ENCODE data around the gene SIK2. TPM values are rescaled to one million over a fixed set of nuclear protein-coding genes. Genes with fewer than 3 reads are reported as not detected.

The SIK2 gene
- total and polyA plus RNA-seq, 2 donors (not counting 3 experiments of a cell fraction or from before 2014, with no cell fraction given) = 14.6 to 17.1 TPM

DNA sequence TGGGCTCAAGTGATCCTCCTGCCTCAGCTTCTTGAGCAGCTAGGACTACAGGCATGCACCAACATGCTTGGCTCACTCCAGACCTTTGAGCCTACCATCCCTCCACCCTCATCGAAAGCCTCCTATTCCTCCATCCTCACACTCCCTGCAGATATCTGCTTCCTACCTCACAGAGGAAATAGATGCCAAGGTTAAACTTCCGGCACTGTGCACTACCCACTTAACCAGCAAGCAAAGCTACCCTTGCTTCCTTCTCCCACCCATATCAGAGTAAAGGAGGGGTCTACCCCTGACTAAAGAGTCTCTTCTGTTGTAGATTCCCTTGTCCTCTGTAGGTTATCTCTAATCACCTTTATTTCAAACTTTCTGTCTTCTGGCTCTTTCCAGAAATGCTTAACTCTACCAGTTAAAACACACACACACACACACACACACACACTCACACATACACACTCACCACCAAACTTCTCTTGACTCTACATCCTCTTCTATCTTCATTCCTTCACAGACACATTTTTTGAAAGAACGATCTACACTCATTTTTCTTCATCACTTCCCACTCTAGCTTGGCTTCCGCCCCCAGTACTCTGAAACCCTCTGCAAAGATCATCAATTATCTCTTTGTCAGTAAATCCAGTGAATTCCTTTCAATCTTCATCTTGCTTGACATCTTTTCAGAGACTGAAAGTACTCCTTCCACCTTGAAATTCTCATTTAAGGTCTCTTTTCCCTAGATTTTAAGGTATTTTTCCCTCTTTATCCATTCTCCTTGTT, 10.9 kb upstream of the SIK2 start:
- no peak for FAIRE-seq
- TF ChIP-seq GATA2 (IDR thresholded peaks at IDR 0.05; ENCODE audit: insufficient read depth, insufficient read length, low read depth, low read length) = no peak
- TF ChIP-seq JUN (IDR thresholded peaks at IDR 0.05; ENCODE audit: borderline replicate concordance, insufficient read depth, insufficient read length, low read depth) = no peak
- TF ChIP-seq EZH2 (IDR thresholded peaks at IDR 0.05; ENCODE audit: borderline replicate concordance, low read depth, low read length, severe bottlenecking) = no peak
- no peak for TF ChIP-seq POLR2A (IDR thresholded peaks at IDR 0.05; ENCODE audit: low read depth, low read length)
- TF ChIP-seq, protein P1, sequence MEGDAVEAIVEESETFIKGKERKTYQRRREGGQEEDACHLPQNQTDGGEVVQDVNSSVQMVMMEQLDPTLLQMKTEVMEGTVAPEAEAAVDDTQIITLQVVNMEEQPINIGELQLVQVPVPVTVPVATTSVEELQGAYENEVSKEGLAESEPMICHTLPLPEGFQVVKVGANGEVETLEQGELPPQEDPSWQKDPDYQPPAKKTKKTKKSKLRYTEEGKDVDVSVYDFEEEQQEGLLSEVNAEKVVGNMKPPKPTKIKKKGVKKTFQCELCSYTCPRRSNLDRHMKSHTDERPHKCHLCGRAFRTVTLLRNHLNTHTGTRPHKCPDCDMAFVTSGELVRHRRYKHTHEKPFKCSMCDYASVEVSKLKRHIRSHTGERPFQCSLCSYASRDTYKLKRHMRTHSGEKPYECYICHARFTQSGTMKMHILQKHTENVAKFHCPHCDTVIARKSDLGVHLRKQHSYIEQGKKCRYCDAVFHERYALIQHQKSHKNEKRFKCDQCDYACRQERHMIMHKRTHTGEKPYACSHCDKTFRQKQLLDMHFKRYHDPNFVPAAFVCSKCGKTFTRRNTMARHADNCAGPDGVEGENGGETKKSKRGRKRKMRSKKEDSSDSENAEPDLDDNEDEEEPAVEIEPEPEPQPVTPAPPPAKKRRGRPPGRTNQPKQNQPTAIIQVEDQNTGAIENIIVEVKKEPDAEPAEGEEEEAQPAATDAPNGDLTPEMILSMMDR (IDR thresholded peaks at IDR 0.05; ENCODE audit: extremely low read depth in 1 of 2, insufficient read depth in 1 of 2, low read depth in 1 of 2, low read length in 2 of 2) = no peak
- no peak for TF ChIP-seq POLR2AphosphoS5 (IDR thresholded peaks at IDR 0.05; ENCODE audit: insufficient read depth, low read depth, low read length)
- TF ChIP-seq MYC (IDR thresholded peaks at IDR 0.05; ENCODE audit: low read depth, low read length) = no peak
- TF ChIP-seq MAX (IDR thresholded peaks at IDR 0.05; ENCODE audit: insufficient read depth, insufficient read length) = no peak
- no peak for TF ChIP-seq FOS (IDR thresholded peaks at IDR 0.05; ENCODE audit: borderline replicate concordance, insufficient read depth, low read length)
- CTCF ChIA-PET = no interaction called here
- Histone ChIP-seq H3K36me3 (ENCODE audit: control insufficient read depth in 2 of 2, extremely low read depth in 1 of 2, insufficient read depth in 2 of 2, low read length in 2 of 2) (no peaks in the 10 kb centered on the region), H3K4me2 (ENCODE audit: insufficient read depth, low read length) (no peak overlapping the region), H4K20me1 (replicated peaks; ENCODE audit: control insufficient read depth, extremely low read depth, insufficient read depth, low read length) (no peaks in the 10 kb centered on the region), H2AFZ (ENCODE audit: low read depth, low read length) (no peak overlapping the region), H3K79me2 (ENCODE audit: control insufficient read depth, insufficient read depth, low read length) (no peaks in the 10 kb centered on the region), H3K9ac (replicated peaks; ENCODE audit: extremely low read depth, insufficient read depth, low read length) (no peak overlapping the region), H3K27ac (ENCODE audit: insufficient read depth, low read depth, low read length) (no peak overlapping the region), H3K9me3 (replicated peaks; ENCODE audit: control insufficient read depth, insufficient read depth, low read length) (no peaks in the 10 kb centered on the region), H3K4me3 (replicated peaks in 1 of 3; ENCODE audit: insufficient read depth in 1 of 3, low read depth in 1 of 3, low read length in 3 of 3) (no peak overlapping the region), H3K9me1 (replicated peaks; ENCODE audit: control insufficient read depth, extremely low read depth, insufficient read depth, low read length) (no peaks in the 10 kb centered on the region), H3K27me3 (ENCODE audit: control insufficient read depth in 2 of 2, insufficient read depth in 2 of 2, low read length in 2 of 2) (peaks cover 0 to 15% of the 10 kb centered on the region in 2 experiments), H3K4me1 (ENCODE audit: control insufficient read depth, extremely low read depth, insufficient read depth, low read length) (no peaks in the 10 kb centered on the region)
- POLR2A ChIA-PET = no interaction called here
- no peak for DNase-seq (ENCODE audit: low read depth, low spot score)
- dilution Hi-C loops (cut with MboI; ENCODE audit: extremely low pct_ligation_motif_present, low sequenced_read_pairs) (no loop called here), intact Hi-C loops (cut with micrococcal nuclease) (no loop called here)
- no TSS peak for BruUV-seq (replicated peaks)
